ENCODE data around the gene IGIP.

The IGIP gene

DNA sequence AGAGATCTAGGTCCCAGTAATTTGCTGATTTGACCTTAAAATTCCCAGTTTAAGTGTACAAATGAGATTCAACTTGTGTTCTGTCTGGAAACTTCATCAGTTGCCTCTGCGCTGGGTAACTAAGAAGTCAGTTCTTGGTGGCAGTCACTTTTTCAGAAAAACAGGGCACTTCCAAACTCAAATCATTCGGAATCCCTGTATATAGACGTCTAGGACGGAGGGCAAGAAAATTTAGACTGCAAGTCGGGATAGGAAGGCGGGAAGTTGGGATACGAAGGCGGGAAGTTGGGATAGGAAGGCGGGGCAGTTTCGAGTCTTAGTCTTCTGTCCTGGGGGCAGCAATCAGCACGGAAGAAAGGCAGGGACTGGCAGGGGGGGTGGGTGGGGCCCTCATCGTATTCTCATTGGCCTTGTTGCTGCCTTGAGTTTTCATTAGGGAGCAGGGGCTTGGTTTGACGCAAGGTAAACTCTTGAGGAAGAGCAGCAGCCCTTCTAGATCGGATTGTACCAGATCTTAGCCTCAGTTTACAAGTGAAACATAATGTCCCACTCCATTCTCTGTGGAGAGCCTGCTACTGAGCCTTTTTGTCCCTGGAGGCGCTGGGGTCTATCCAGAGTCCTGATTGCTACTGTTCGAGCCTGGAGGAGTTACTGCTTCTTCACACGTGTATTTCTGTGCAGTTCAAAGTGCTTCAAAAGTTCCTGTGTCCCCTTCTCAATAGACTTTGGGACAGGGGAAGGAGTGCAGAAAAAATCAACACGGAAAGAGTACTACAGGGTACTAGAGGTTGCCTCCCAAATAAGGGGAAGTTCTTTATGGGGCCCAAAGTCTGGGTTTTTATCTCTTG is 14.5 kb upstream of the IGIP start:
- no peak for DNase-seq (ENCODE audit: low read depth)

DNA sequence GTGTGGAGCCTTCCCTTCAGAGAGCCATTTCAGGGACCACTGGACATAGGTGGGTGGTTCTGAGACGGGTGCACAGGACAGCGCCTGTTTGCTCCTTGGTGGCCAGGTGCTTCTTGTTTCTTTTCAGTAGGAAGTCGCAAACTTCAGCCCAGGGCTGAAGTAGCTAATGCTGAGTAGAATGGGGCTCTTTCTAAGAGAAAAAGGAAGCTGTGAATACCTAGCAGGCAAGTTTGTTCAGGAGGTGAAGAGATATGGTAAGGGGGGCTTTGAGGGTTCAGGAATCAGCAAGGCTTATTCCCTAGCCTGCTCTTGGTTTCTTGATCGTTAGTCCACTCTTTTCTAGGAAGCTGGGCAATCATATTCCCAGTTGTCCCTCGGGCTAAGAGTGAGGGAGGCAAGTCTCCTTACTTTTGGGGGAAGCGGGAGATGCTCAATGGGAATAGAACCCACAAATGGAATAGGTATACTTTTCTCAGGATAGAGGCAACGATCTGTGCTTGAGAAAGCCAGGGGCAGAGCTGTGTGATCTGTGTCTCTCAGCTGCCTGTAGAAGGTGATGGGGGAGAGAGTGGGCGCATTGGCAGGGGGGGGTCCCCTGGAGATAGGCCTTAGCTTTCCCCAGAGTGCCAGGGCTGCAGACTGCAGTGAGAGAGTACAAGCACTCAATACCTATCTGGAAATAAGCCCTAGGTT is 13.7 kb upstream of the IGIP start:
- DNase-seq (ENCODE audit: low read depth), result no peak

DNA sequence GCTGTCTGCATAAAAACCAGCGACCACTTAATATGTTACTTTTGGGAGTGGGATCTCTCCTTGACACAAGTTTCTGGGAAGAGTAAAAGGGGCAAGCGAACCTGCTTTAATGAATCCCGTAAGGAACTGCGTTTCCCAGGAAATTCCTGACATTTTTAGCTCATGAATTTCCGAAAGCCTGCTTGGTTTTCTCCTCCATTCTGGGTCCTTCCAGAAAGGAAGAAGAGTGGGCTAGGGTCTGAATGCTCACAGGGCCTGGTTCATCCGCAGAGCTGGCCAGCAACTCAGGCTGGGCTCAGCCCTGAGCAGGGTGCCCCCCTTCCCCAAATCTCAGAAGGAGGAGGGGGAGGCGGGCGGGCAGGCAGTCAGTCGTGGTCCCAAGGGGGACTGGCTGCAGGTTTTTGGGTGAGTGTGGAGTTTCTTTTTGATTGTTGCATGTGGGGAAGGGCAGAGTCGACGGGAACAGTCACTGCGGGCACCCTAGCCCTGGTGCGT is 13.0 kb upstream of the IGIP start:
- no peak for DNase-seq (ENCODE audit: low read depth)

DNA sequence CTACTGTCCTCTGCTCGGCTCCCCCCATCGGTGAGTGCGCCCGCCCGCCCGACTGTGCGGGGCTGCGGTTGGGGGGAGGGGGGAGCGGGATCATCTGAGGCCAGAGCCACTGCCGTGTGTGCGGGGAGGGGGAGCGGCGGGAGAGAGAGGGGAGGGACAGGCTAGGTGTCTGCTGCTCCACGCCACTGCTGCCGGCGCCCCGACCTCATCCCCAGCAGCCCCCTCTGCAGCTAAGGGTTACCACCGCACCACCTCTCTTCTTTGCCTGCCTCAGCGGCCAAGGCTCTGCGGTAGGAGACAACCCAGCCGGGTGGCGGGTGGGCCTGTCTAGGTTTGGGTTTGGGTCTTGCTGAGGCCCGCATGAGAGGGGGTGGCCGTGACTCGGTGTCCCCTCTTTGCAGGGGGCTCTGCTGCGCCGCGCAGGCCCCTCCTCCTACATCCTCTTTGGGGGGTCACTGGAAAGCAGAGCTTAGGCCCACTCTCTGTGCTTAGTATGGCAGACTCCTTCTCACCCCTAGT is 12.5 kb upstream of the IGIP start:
- peak; percentile 12 for DNase-seq (ENCODE audit: low read depth)

DNA sequence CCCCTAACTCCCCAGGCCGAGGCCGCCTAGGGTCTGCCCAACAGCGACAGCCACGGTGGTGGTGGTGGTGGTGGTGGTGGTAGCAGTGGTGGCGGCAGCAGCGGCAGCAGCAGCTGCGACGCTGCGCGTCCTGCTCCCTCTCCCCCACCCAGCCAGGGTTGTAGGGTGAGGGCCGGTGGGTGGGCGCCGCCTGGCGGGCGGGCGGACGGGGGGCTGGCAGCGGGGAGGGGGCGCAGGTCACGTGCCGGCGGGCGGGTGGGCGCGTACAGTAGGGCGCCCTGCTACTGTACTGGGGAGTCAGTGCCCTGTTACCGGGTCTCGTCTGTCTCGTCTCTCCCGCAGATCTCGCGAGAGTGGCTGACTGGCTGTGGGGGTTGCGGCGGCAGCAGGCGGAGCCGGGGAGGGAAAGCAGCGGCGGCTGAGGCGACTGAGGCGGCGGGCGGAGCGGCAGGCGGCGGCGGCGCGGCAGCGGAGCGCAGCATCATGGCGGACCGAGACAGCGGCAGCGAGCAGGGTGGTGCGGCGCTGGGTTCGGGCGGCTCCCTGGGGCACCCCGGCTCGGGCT is 12.0 kb upstream of the IGIP start, which contains the start of gene PURA:
Gene PURA (plus strand): TSS at position 411 of the 565 bp plus-strand sequence. CDS start 73 bp downstream, at position 484.
- DNase-seq (ENCODE audit: low read depth), result peak; percentile 92

- DNase-seq (ENCODE audit: low read depth), result peak; percentile 11
Measured at GRCh38 chr5:140114341-140115185, 11.2 kb upstream of the IGIP start.

GRCh38 chr5:140115186-140115500 is 10.6 kb upstream of the IGIP start:
- no peak for DNase-seq (ENCODE audit: low read depth)

- DNase-seq (ENCODE audit: low read depth), result no peak
Measured at GRCh38 chr5:140116716-140117115, 9.0 kb upstream of the IGIP start.

DNA sequence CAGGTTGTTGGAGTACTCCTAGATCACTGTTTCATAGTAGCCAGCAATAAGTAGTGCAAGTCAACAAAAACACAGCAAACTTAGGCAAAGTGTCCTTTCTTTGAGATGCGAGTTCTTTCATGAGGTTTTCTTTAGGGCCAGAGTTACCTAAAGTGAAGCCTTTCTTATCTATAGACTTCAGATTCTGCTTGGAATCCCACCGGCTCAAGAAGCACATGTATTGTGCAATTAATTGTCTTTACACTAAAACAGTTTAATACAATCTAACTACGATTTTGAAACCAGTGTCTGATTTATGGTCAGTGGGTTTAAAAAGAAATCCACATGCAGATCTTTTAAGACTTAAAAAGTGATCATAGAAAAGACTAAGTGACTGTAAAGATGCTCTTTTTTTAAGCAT is 8.2 kb upstream of the IGIP start:
- DNase-seq (ENCODE audit: low read depth), result no peak

GRCh38 chr5:140118302-140118936 is 7.3 kb upstream of the IGIP start:
- DNase-seq (ENCODE audit: low read depth), result no peak

DNA sequence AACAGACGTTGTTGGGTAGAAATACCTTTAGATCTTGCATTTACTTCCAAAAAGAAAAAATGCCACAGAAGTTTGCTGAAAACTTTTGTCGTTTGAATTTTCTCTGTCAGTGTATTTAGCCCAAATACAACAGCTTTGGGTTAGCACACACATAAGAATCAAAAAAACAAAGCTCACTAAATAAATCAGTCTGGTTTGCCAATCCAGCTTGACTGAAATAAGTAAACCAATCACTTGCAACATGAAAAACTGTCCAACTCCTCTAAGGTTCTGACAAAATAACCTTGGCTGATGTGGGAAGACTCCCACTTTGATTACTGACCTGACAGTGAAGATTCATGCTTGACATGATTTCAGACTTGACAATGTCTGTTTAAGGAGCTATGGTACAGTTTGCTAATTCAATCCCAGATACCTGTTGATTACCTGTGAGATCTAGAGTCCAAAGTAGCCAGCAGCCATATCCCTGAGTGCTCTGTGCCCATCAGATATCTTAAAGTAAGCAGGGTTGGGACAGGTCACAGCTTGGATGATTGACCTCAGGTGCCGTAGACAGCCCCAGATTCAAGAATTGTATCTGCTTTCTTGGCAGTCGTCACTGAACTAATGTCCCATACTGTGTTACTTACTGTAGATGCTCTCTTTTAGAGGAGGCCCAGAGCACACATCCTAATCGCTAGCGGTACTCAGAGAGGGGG is 727 bp downstream of the IGIP start:
- no peak for DNase-seq (ENCODE audit: low read depth)

DNA sequence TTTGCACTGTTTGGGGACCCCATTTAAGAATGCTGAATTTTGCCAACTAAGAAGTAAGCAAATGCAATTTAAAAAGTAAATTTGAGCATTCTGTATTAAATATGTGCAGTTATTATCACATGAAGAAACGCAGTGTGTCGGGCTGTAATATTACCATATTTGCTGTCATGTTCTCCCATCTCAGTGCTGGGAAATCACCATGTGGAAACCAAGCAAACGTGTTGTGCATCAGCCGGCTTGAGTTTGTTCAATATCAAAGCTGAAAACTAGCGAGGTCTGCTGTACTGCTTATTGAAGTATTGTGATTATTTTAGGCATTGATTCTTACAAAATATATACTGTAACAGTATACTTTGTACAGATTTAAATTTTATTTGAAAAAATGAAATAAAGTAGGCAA is 2.6 kb downstream of the IGIP start:
- no peak for DNase-seq (ENCODE audit: low read depth)

DNA sequence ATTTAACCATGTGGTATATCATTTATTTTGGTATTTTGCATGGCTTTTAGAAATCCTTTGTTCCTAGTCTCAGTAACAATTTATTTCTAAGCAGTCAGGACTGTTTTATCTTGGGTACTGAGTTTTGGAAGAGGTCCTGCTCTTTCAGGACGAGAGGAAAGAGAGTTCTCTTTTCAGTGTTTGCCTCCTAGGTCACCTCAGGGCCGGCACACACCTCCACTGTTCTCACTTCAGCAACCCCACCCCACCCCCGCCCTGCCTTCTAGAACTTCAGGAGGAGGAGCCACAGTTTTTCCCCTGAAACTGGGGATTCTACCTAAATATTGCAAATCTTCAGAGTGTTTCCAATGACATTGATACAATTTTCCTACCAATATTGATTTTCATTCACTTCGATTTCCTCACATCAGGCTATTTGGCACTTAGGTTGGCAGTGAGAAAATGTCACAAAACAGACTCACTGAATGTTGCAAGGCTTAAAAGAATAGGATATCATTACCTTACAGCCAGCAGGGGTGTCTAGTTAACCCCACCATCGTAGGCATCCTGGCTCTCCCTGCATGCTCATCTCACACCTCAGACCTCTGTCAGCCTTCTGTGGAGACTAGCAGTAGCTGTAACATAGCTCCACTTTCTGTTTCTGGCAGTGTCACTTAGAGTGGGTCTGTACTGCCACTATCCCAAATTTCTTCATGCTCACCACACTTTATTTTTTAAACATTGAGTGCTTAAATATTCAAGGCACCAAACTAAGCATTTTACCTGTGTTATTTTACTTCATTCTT is 5.4 kb downstream of the IGIP start:
- no peak for DNase-seq (ENCODE audit: low read depth)

DNA sequence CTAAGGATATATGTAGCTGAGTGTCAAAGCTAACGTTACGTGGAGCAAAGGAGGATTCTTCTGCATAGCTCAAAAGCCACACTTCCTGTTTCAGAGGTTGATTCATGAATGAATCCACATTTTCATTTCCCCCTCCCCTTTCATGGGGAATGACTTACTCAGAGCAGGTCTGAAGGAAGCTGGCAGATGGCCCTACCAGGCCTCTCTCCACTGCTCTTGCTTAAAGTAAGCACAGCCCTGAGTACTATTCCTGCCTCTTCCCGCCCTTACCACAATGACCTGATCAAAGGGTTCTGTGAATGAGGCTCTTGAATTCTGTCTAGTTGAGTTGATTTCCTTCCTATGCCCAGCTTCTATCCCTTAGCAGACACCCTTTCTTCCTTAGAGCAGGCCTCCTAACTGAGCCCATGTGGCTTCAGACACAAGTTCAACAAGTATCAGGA is 6.3 kb downstream of the IGIP start:
- DNase-seq (ENCODE audit: low read depth), result no peak

GRCh38 chr5:140133514-140134167 is 7.9 kb downstream of the IGIP start:
- no peak for DNase-seq (ENCODE audit: low read depth)

GRCh38 chr5:140134277-140134935 is 8.7 kb downstream of the IGIP start:
- DNase-seq (ENCODE audit: low read depth), result no peak

GRCh38 chr5:140135127-140135526 is 9.4 kb downstream of the IGIP start:
- no peak for DNase-seq (ENCODE audit: low read depth)

DNA sequence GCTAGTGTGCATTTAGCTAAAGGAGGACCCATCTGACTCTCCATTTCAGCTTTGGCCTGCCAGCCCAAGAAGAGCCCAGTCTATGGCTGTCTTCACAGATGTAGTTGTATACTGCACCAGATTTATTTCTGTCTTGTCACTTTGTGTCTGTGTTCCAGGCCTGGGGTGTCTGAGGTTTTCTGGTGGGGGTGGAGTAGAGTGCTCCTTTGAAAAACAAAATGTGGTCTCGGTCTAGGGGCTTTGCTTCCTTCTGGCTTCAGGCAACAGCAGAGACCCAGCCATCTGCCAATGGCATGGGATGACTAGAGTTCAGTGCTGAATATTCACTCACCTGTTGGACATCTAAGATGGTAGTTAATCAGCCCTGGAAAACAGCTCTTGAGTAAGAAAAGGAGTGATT is 10.9 kb downstream of the IGIP start:
- no peak for DNase-seq (ENCODE audit: low read depth)

- DNase-seq (ENCODE audit: low read depth), result no peak
Measured at GRCh38 chr5:140140435-140140834, 14.7 kb downstream of the IGIP start.
